Umbilical cord (tissue), 2 donors: ENCODE measurements around the gene ADD1. TPM values are rescaled to one million over a fixed set of nuclear protein-coding genes. Genes with fewer than 3 reads are reported as not detected.
"Not testable (repeated sequence)": the region's sequence is repeated elsewhere in the genome, so short reads cannot be mapped to it uniquely, and the experiment has no call there.

Source experiments
- DNase-seq: peaks from one replicate; pipeline ENCODE4 v3.0.0-alpha.2; 2015; ENCODE audit warnings: low spot score
- total RNA-seq: library from RNA; depleted of rRNA; stranded (reverse); fragments of >200 nt; gene quantifications from one replicate; pipeline ENCODE4 v1.2.3, GENCODE V29; 2014; ENCODE audit warnings: low replicate concordance; ENCODE audit not compliant: insufficient read depth

The ADD1 gene
- total RNA-seq, 1 donor from 2014 or later = 182 TPM

- no peak for DNase-seq
Measured at GRCh38 chr4:2944586-2945526, 101.2 kb downstream of the ADD1 start.

GRCh38 chr4:2945619-2946604, 102.3 kb downstream of the ADD1 start:
- DNase-seq = not testable (repeated sequence)

GRCh38 chr4:2946812-2947600, 103.4 kb downstream of the ADD1 start:
- no peak for DNase-seq

- no peak for DNase-seq
Measured at GRCh38 chr4:2947926-2948325, 104.3 kb downstream of the ADD1 start.

- DNase-seq = no peak
Measured at GRCh38 chr4:2948895-2949781, 105.5 kb downstream of the ADD1 start.

DNA sequence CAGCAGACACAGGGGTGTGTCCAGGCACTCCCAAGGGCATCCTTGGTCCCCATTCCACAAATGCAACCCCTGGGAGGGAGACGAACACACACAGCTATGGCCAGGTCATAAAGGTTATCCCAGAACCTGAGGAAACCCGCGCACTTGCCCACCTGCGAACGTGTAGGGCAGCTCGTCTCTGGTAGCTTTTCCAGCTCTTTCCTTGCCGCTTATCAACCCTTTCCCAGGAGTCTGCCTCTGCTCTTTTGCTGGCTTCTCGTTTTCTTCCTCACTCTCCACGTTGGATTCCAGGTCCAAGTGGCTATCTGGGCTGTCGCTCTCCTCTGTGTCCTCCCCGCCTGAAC, 106.1 kb downstream of the ADD1 start:
- no peak for DNase-seq

DNA sequence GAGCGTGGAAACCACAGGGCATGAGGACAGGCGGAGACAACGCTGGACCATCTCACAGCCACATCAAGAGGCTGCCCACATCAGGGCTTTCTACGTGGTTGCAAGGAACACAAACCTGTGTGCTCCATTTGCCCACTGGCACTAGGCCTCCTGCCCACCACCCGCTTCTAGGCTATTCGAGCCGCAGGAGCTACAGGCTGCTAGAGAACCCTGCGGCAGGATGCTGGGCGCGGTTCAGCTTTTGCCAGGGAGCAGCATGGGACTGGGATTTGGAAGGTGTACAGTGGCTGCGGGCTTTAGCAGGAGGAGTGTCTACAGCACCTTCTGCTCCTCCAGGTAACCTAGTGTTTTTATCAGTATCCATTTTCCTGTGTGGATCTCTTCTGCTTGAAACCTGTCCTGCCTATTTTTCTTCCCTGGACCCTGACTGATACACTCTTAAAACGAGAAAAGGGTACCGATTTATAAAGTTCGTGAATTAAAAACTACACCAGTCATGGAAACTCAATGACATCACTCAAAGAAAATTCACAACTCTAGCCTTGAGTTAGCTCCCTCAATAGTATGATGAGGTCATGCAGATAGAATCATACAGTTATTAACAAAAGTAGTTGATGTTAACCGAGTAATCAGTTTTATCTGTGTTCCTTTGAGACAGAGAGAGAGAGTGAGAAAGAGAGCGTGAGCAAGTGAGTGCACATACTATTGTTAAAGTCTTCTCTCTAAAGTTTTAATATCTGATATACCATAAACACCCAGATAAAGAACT, 106.8 kb downstream of the ADD1 start:
- DNase-seq = no peak

- DNase-seq = no peak
Measured at GRCh38 chr4:2953496-2953895, 109.9 kb downstream of the ADD1 start.

DNA sequence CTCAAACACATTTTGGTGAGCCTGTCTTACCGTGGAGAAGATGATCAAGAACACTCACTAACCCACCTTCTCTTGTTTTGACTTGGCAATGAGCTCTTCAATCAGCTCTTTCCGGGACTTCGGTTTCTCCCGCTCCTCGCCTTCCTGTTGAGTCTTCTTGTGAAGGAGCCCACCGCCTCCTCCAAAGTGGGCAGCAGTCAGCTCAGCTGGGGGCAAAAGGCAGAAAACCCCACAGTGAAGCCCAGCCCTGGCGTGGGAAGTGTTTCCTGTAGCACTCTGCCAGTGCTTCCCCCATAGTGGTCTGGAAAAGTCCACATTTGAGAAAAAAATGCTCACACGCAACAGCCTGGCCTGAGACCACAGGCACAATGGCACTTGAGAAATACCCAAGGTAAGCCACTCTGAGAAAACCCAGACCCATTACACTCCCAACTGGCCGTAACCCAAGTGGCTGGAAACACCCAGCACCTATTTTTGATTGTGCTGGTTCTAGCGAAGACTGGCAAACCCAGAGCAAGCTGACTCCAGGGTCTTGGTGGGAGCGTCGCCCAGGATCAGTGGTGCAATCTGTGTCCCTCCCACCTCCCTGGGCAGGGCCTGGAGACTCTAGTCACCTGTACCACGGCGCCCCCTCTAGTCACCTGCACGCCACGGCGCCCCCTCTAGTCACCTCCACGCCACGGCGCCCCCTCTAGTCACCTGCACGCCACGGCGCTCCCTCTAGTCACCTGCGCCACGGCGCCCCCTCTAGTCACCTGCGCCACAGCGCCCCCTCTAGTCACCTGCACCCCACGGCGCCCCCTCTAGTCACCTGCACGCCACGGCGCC, 110.9 kb downstream of the ADD1 start:
- DNase-seq = no peak

DNA sequence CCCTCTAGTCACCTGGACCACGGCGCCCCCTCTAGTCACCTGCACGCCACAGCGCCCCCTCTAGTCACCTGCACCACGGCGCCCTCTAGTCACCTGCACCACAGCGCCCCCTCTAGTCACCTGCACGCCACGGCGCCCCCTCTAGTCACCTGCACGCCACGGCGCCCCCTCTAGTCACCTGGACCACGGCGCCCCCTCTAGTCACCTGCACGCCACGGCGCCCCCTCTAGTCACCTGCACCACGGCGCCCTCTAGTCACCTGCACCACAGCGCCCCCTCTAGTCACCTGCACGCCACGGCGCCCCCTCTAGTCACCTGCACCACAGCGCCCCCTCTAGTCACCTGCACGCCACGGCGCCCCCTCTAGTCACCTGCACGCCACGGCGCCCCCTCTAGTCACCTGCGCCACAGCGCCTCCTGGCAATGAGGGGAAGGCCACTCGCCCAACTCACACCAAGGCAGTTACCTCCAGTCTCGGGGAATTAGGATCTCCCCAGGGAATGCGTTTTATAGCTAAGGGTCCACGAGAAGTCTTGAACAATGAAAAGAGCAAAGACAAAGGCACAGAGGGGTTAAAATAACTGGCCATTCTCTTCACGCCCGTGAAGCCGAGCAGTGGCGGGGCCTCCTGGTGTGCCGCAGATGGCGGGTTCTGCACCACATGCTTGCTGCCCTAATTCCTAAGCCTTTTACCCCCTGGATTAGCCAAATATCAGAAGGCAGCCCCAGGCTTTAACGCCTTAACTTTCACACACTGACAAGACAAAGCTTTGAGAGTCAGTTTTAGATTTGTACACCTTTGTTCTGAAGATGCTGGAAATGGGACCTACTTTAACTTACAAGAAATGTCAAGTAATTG, 111.8 kb downstream of the ADD1 start:
- DNase-seq = not testable (repeated sequence)

DNA sequence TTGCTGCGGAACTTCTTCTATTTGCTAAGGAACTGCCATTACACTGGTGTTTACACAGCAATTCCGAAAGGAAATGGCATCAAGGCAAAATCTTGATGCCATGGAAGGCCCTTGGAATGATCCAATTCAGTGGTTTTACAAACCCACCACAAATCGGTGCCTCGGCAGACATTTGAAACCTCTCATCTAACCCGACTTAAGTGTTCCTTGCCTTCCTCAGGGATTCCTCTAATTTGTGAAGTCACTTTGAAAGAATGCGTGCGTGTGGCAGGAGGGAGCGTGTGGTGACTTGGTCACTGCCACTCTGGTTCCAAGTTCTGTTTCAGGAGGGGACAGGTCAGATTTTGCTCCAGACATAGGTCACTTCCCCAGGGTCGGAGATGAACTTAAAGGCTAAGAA, 114.8 kb downstream of the ADD1 start:
- no peak for DNase-seq

- DNase-seq = not testable (repeated sequence)
Measured at GRCh38 chr4:2960450-2960849, 116.8 kb downstream of the ADD1 start.

- DNase-seq = no peak
Measured at GRCh38 chr4:2961421-2961810, 117.8 kb downstream of the ADD1 start.

- DNase-seq = no peak
Measured at GRCh38 chr4:2961811-2962441, 118.3 kb downstream of the ADD1 start.

GRCh38 chr4:2962614-2963174, 119.0 kb downstream of the ADD1 start:
- DNase-seq = peak; percentile 64

GRCh38 chr4:2963175-2963965, 119.7 kb downstream of the ADD1 start, which contains the start of the genes GRK4 and NOP14:
Gene GRK4 (plus strand): TSS chr4:2963571. CDS start chr4:2964071, 500 bp downstream.
Gene NOP14 (minus strand): TSS chr4:2963406. CDS start chr4:2963319, 87 bp downstream.
- DNase-seq = peak; percentile 99
